Activated T-cell treated with anti-CD3 and anti-CD28 coated beads, Interleukin-2, amount 50 U/mL, for 1 hour (primary cell): Measurements from ENCODE around the gene CIROP.

Source experiments
- DNase-seq: peaks from one replicate; pipeline ENCODE4 v3.0.0-alpha.2; 2020

Gene CIROP

GRCh38 chr14:23063601-23064000, 41.2 kb downstream of the CIROP start:
- DNase-seq: no peak

DNA sequence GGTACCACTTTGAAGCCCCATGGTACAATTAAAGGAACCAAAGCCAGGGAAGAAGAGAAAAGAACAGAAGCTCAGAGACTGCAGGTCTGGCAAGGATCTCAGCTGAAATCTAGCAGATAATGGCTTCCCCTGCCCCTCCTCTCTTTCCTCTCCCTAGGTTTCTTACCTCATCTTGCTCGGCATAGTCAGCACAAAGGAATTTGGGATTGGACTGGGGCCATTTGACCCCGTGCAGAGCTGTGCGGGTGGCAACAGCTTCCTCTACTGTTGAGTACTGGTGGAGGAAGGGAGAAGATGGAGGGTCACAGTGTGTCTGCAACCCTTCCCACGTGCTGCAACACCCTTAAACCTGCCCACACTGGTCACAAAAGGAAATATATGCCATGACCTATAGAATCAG, 42.8 kb downstream of the CIROP start:
- DNase-seq: no peak

DNA sequence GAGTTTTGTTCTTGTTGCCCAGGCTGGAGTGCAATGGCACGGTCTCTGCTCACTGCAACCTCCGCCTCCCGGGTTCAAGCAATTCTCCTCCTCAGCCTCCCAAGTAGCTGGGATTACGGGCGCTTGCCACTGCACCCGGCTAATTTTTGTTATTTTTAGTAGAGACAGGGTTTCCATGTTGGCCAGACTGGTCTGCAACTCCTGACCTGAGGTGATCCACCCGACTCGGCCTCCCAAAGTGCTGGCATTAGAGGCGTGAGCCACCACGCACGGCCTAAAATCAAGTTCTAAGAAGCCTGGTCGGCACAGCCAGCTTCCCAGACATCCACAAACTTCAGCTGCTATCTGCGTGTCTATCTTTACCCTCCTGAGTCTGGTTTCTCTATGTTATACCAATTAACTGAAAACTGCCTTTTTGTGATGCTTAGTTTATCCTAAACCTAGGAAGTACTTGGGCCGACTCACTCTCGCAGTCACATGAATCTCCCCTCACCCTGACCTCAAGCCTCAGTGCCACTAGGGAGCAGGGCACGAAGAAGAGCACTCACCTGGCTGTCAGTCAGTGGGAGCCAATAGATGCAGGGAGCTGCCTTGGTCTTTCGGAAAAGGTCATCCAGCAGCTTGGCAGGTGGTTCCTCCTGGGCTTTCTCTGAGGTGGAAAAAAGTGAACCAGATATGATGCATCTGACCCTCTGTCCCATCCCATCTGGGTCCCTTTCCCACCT, 44.1 kb downstream of the CIROP start:
- no peak for DNase-seq

GRCh38 chr14:23058654-23059504, 45.9 kb downstream of the CIROP start:
- no peak for DNase-seq

GRCh38 chr14:23057757-23058653, 46.8 kb downstream of the CIROP start:
- DNase-seq: peak; percentile 89

GRCh38 chr14:23056956-23057756, 47.6 kb downstream of the CIROP start, which contains the start of gene CDH24:
Gene CDH24, minus strand, starts transcription at chr14:23057520. Its CDS starts 1,787 bp downstream, at chr14:23055733.
- peak; percentile 74 for DNase-seq

DNA sequence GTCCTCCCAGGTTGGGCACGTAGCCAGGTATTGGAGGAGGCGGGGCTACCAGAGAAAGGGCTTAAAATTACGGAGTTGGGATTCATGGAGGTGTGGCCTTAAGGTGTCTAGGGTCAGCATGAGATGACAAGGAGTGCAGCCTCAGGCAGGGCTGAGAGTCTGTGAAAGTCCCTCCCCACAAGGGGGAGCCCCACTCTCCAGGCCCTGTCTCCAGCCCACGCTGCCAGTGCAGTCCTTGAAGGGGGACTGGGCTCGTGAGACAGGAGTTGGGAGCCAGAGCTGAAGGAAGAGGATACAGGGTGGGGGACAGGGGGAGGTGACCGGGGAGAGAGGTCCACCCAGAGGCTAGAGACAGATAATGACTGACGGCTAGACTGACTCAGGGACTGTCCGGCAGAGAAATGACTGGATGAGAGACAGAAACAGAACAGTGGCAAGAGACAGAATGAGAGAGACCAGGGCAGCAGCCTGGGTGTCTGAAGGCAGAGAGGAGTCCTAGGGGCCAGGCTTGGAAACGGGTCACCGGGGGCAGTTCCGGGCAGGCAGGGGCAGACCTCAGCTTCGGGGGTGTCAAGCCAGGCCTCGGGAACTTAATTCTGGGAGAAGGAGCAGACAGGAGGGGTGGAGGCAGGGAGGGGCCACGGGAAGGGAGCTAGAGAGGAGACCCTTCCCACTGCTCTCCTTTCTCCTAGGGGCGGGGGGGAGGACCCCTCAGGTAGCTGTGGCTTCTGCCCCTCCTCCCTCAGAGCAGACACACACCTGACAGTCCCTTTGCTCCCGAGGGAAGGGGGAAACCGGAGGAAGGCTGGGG, 48.4 kb downstream of the CIROP start:
- DNase-seq: peak; percentile 73

- no peak for DNase-seq
These were observed 49.1 kb downstream of the CIROP start for GRCh38 chr14:23055621-23056144.

DNA sequence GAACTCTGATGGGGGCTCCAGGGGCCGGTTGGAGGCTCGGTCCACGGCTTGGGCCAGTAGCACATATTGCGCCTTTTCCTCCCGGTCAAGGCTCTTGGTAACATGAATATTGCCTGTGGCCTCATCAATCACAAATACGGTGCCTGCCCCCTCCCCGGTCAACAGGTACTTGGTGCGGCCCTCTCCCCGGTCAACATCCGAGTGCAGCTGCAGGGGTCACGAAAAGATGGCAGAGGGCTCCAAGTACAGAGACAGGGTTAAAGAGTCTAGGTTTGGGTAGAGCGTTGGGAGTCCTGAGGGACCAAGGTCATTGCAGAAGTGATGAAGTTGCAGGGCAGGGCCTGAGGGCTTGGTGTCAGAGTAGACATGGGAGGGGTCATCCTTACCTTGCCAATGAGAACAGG, 49.6 kb downstream of the CIROP start:
- DNase-seq: no peak

DNA sequence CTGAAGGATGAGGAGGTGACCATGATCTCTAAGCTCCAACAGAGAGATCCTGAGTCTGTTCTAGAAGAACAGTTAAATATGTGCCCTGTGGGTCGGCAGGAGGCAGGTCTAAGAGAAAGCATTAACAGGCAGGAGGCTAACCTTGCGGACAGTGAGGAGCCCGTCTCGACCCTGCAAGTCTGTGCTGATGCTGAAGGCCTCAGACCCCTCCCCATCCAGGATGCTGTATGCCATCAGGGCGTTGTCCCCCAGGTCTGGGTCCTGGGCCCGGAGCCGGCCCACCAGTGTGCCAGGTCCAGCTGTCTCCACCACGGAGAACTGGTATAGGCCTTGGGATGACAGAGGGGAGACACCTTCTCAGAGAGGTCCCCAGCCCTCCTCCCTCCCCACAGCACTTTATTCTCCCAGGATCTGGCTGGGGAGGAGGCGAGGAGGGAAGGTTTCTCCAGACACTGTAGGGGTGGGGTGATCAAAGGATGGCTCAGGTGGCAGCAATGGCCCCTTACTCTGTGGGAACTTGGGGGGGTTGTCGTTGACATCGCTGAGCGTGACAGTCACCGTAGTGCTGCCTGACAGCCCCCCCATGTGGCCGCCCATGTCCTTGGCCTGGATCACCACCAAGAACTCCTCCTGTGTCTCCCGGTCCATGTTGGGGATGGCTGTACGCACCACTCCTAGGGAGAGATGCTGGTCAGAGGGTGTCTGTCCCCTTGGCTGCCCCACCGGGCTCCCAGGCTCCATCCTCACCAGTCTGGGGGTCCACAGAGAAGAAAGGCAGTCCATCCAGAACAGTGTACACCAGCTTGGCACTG, 50.6 kb downstream of the CIROP start:
- DNase-seq: peak; percentile 48

- DNase-seq: no peak
These were observed 51.4 kb downstream of the CIROP start for GRCh38 chr14:23053426-23053825.

GRCh38 chr14:23052671-23053070, 52.1 kb downstream of the CIROP start:
- DNase-seq: no peak

DNA sequence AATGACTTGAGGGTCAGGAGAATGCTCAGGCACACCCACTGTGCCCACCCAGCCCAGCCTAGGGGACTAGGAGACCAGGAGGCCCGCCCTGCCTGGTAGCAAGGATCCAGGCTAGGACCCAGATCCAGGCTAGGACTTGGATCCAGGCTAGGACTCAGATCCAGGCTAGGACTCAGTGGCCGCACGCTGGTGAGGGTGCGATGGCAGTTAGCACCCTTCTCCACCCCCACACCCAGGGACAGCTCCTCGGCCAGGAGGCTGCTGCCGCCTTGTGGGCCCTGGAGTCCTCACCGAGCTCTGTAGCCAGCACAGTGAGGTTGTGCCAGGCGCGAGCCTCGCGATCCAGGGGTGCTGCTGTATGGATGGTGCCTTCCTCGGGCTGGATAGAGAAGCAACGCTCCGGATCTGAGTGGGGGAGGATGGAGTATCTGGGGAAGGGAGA, 52.6 kb downstream of the CIROP start:
- DNase-seq: no peak

- no peak for DNase-seq
These were observed 53.4 kb downstream of the CIROP start for GRCh38 chr14:23051141-23052057.
